ENCODE measurements around the gene FLVCR2. TPM values are rescaled to one million over a fixed set of nuclear protein-coding genes. Genes with fewer than 3 reads are reported as not detected.

Gene FLVCR2
- total RNA-seq, 1 donor from 2014 or later: 50.6 TPM

DNA sequence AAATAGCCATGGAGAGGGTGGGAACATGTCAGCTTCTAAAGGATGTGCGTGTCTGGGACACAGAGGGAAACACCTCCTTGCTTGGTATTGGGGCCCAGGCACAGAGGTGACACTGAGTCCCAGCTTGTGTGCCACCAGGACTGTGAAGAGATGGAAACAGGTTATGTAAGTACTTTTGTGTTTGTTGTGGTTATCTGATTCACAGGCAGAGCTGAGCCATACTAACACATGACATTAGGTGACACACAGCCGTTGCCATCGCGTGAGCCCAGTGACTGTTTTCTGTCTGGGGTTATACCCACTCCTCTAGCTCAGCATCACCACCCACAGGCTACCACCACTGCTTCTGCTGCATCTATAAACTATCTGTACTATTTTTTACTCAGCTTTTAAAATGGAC lies 12.1 kb upstream of the FLVCR2 start:
- no peak overlapping the region for H3K4me3 Mint-ChIP-seq (ENCODE audit: unreplicated experiment)

DNA sequence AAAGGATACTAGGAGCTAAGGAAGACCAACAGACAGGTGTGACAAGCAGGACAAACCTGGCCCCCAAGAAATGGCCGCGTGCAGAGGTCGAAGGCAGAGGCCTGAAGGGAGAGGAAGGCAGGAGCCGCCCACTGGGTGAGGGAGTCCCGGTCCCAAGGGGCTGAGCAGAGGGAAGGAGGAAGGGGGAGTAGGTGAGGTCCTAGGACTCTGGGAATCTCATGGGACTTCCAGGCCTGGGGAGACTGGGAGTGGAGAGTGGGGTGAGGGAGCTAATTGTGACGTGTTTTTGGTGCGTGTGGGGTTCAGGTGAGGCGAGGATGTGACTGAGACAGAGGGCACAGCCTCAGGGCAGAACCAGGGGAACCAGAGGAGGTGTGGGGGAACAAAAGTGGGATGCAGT lies 11.7 kb upstream of the FLVCR2 start:
- Mint-ChIP-seq H3K4me1 (ENCODE audit: unreplicated experiment) (peaks cover 16% of the 10 kb centered on the region), H3K36me3 (ENCODE audit: low read depth, unreplicated experiment) (peaks cover 12% of the 10 kb centered on the region), H3K4me3 (ENCODE audit: unreplicated experiment) (no peak overlapping the region), H3K9me3 (ENCODE audit: unreplicated experiment) (no peaks in the 10 kb centered on the region), H3K27ac (ENCODE audit: unreplicated experiment) (no peak overlapping the region), H3K27me3 (ENCODE audit: unreplicated experiment) (peaks cover 13% of the 10 kb centered on the region)
- TF ChIP-seq, protein P1, sequence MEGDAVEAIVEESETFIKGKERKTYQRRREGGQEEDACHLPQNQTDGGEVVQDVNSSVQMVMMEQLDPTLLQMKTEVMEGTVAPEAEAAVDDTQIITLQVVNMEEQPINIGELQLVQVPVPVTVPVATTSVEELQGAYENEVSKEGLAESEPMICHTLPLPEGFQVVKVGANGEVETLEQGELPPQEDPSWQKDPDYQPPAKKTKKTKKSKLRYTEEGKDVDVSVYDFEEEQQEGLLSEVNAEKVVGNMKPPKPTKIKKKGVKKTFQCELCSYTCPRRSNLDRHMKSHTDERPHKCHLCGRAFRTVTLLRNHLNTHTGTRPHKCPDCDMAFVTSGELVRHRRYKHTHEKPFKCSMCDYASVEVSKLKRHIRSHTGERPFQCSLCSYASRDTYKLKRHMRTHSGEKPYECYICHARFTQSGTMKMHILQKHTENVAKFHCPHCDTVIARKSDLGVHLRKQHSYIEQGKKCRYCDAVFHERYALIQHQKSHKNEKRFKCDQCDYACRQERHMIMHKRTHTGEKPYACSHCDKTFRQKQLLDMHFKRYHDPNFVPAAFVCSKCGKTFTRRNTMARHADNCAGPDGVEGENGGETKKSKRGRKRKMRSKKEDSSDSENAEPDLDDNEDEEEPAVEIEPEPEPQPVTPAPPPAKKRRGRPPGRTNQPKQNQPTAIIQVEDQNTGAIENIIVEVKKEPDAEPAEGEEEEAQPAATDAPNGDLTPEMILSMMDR (IDR thresholded peaks at IDR 0.05; ENCODE audit: unreplicated experiment): no peak
- no peak for DNase-seq (ENCODE audit: low spot score)

More for the DNA sequence above, 12.1 kb upstream of the FLVCR2 start:
- Mint-ChIP-seq H3K36me3 (ENCODE audit: low read depth, unreplicated experiment) (peaks cover 9% of the 10 kb centered on the region), H3K9me3 (ENCODE audit: unreplicated experiment) (no peaks in the 10 kb centered on the region), H3K4me1 (ENCODE audit: unreplicated experiment) (peaks cover 12% of the 10 kb centered on the region), H3K27me3 (ENCODE audit: unreplicated experiment) (peaks cover 10% of the 10 kb centered on the region), H3K27ac (ENCODE audit: unreplicated experiment) (no peak overlapping the region)
- DNase-seq (ENCODE audit: low spot score): no peak
- TF ChIP-seq, protein P1 (IDR thresholded peaks at IDR 0.05; ENCODE audit: unreplicated experiment): no peak

DNA sequence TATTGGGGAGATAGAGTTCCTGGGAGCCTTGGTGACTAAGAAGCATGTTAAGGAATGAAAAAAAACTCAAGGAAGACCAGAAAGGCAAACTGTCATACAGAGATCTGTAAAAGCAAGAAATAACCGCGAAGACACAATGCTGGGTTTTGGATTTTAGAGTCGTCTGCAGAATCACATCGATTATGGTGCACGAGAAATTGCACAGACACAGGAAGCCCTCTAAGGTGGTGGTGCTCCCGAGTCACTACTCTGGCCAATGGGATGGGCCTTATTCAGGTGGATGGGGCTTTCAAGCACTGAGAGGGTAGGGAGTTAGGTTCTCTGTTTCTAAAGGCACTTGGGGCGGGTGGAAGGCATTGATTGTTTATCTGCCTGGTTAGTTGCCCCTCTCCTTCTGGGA lies 10.3 kb upstream of the FLVCR2 start:
- H3K4me1 Mint-ChIP-seq (ENCODE audit: unreplicated experiment): peaks cover 23% of the 10 kb centered on the region
- peaks cover 16% of the 10 kb centered on the region for H3K36me3 Mint-ChIP-seq (ENCODE audit: low read depth, unreplicated experiment)
- H3K27me3 Mint-ChIP-seq (ENCODE audit: unreplicated experiment): peaks cover 17% of the 10 kb centered on the region
- no peak for DNase-seq (ENCODE audit: low spot score)
- TF ChIP-seq, protein P1 (IDR thresholded peaks at IDR 0.05; ENCODE audit: unreplicated experiment): no peak
- H3K9me3 Mint-ChIP-seq (ENCODE audit: unreplicated experiment): no peaks in the 10 kb centered on the region
- no peak overlapping the region for H3K27ac Mint-ChIP-seq (ENCODE audit: unreplicated experiment)
- H3K4me3 Mint-ChIP-seq (ENCODE audit: unreplicated experiment): no peak overlapping the region

DNA sequence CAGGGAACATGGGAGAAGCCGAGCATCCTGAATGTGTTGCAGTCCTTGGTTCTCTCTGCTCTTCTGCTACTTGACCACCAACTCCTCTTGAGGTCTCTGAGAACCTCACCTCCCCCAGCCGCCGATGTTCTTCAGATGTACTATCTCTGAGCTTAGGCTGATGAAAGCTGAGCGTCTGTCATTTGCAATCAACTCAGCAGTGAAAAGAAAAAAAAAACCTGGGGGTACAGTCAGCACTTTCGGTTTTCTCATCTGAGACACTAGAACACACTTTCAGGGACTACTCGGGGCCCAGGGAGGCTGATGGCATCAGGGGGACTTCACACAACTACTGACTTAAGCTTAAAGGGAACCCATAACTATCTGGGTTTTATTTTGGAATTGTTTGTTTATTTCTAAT lies 9.6 kb upstream of the FLVCR2 start:
- Mint-ChIP-seq H3K27me3 (ENCODE audit: unreplicated experiment) (peaks cover 17% of the 10 kb centered on the region), H3K36me3 (ENCODE audit: low read depth, unreplicated experiment) (peaks cover 16% of the 10 kb centered on the region), H3K4me1 (ENCODE audit: unreplicated experiment) (peaks cover 23% of the 10 kb centered on the region), H3K4me3 (ENCODE audit: unreplicated experiment) (no peak overlapping the region), H3K27ac (ENCODE audit: unreplicated experiment) (no peak overlapping the region), H3K9me3 (ENCODE audit: unreplicated experiment) (no peaks in the 10 kb centered on the region)
- DNase-seq (ENCODE audit: low spot score): no peak
- TF ChIP-seq, protein P1 (IDR thresholded peaks at IDR 0.05; ENCODE audit: unreplicated experiment): no peak

DNA sequence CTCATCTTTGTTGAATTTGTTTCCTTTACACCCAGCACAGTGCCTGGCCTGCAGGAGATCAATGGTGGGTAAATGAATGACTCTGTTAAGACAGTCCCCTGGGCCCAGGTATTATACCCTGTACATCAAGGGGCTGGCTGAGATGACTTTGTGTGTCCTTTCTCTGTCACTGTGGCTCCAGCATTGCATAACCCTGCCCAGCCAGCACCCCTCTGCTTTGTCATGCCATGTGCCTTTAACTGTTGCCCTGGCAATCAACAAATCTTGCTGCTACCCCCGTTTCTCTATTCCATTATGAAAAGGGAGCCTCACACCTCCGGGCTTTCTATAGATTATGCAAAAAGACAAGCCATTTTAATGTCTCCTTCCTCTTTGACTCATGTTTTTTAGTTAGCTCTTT lies 7.6 kb upstream of the FLVCR2 start:
- TF ChIP-seq, protein P1 (IDR thresholded peaks at IDR 0.05; ENCODE audit: unreplicated experiment): no peak
- peaks cover 4% of the 10 kb centered on the region for H3K9me3 Mint-ChIP-seq (ENCODE audit: unreplicated experiment)
- H3K36me3 Mint-ChIP-seq (ENCODE audit: low read depth, unreplicated experiment): peaks cover 13% of the 10 kb centered on the region
- no peak overlapping the region for H3K27ac Mint-ChIP-seq (ENCODE audit: unreplicated experiment)
- peaks cover 31% of the 10 kb centered on the region for H3K4me1 Mint-ChIP-seq (ENCODE audit: unreplicated experiment)
- H3K4me3 Mint-ChIP-seq (ENCODE audit: unreplicated experiment): no peak overlapping the region
- DNase-seq (ENCODE audit: low spot score): no peak
- peaks cover 14% of the 10 kb centered on the region for H3K27me3 Mint-ChIP-seq (ENCODE audit: unreplicated experiment)
